IMR-90 (cell line): Measurements from ENCODE around the gene IL19. TPM values are rescaled to one million over a fixed set of nuclear protein-coding genes. Genes with fewer than 3 reads are reported as not detected.

Source experiments
- ATAC-seq: fragments of 200-7000 bp; cut with Tn5 transposase; 2 replicates; pipeline ENCODE4 v1.9.1; 2020; ENCODE audit warnings: low read depth, mild to moderate bottlenecking, moderate library complexity
- BruUV-seq: library from RNA; stranded (reverse); fragments of 400-500 nt; replicated peaks from 2 replicates; lab custom pipeline; 2021; lab: Mats Ljungman, UMichigan
- CTCF ChIA-PET: fragments of 300-600 bp; formaldehyde crosslinking; extraction: SDS; loops from one replicate; lab custom pipeline; 2021; ENCODE audit warnings: antibody characterized with exemption; lab: Yijun Ruan, JAX
- POLR2A ChIA-PET: fragments of 300-600 bp; sonication (Branson Sonifier 250); formaldehyde crosslinking; loops from one replicate; lab custom pipeline; 2022; ENCODE audit warnings: antibody characterized with exemption; ENCODE audit not compliant: unreplicated experiment; lab: Charles Lee
- DNase-seq: peaks from one replicate; pipeline ENCODE4 v3.0.0; 2013
- H2AFZ ChIP-seq: replicated peaks from 2 replicates; pipeline ENCODE3; 2013; ENCODE audit warnings: low read length, mild to moderate bottlenecking; ENCODE audit not compliant: poor library complexity
- H2AK5ac ChIP-seq: 2 replicates; pipeline ENCODE4 v1.6.1; 2013; ENCODE audit warnings: low read depth, low read length, inconsistent platforms
- H2AK9ac ChIP-seq: replicated peaks from 2 replicates; pipeline ENCODE3; 2013; ENCODE audit warnings: mild to moderate bottlenecking, low read depth, low read length, moderate library complexity; ENCODE audit not compliant: poor library complexity
- H2BK120ac ChIP-seq: 2 replicates; pipeline ENCODE4 v1.6.1; 2013; ENCODE audit warnings: low read depth, low read length, inconsistent platforms
- H2BK15ac ChIP-seq: 3 replicates; pipeline ENCODE4 v1.6.1; 2013; ENCODE audit warnings: low read depth, low read length, inconsistent platforms
- H2BK20ac ChIP-seq: 2 replicates; pipeline ENCODE4 v1.6.1; 2013; ENCODE audit warnings: low read depth, mild to moderate bottlenecking, inconsistent platforms, low read length, moderate library complexity
- H2BK5ac ChIP-seq: 2 replicates; pipeline ENCODE4 v1.6.1; 2013; ENCODE audit warnings: mild to moderate bottlenecking, low read depth, low read length, inconsistent platforms; ENCODE audit not compliant: poor library complexity, severe bottlenecking
- H3K14ac ChIP-seq: replicated peaks from 2 replicates; pipeline ENCODE4 v1.6.1; 2013; ENCODE audit warnings: low read depth, low read length, inconsistent platforms
- H3K18ac ChIP-seq: 2 replicates; pipeline ENCODE4 v1.6.1; 2013; ENCODE audit warnings: low read depth, low read length, control low read depth
- H3K23ac ChIP-seq: 2 replicates; pipeline ENCODE4 v1.6.1; 2013; ENCODE audit warnings: low read depth, low read length, inconsistent platforms
- H3K27ac ChIP-seq: 2 replicates; pipeline ENCODE4 v1.5.1; 2013; ENCODE audit warnings: mild to moderate bottlenecking, control low read depth, low read length; ENCODE audit not compliant: insufficient read depth
- H3K27me3 ChIP-seq: 2 replicates; pipeline ENCODE4 v1.6.1; 2013; ENCODE audit warnings: low read length; ENCODE audit not compliant: control insufficient read depth, insufficient read depth
- H3K36me3 ChIP-seq: 2 replicates; pipeline ENCODE4 v1.6.1; 2013; ENCODE audit warnings: low read length, mixed read lengths; ENCODE audit not compliant: control insufficient read depth, insufficient read depth
- H3K4ac ChIP-seq: 2 replicates; pipeline ENCODE4 v1.6.1; 2013; ENCODE audit warnings: low read depth, low read length, inconsistent platforms
- H3K4me1 ChIP-seq: 2 replicates; pipeline ENCODE4 v1.6.1; 2013; ENCODE audit warnings: low read length, mixed read lengths; ENCODE audit not compliant: control insufficient read depth, insufficient read depth
- H3K4me2 ChIP-seq: 2 replicates; pipeline ENCODE4 v1.6.1; 2013; ENCODE audit warnings: low read depth, mild to moderate bottlenecking, control low read depth, low read length, moderate library complexity
- H3K4me3 ChIP-seq: 2 replicates; pipeline ENCODE4 v1.5.1; 2013; ENCODE audit warnings: low read depth, mild to moderate bottlenecking, control low read depth, low read length, moderate library complexity; ENCODE audit not compliant: insufficient read depth
- H3K56ac ChIP-seq: 2 replicates; pipeline ENCODE4 v1.6.1; 2013; ENCODE audit warnings: low read length, inconsistent platforms; ENCODE audit not compliant: insufficient read depth; ENCODE audit errors: extremely low read depth
- H3K79me1 ChIP-seq, 2 experiments: 2 replicates each; pipeline ENCODE4 v1.6.1; 2013; ENCODE audit warnings: low read length in 2 of 2, inconsistent platforms in 1 of 2, low read depth in 1 of 2
- H3K9ac ChIP-seq: 2 replicates; pipeline ENCODE4 v1.6.1; 2013; ENCODE audit warnings: low read depth, low read length, control low read depth
- H3K9me1 ChIP-seq: 2 replicates; pipeline ENCODE4 v1.6.1; 2013; ENCODE audit warnings: low read length, inconsistent platforms; ENCODE audit not compliant: insufficient read depth
- H3K9me3 ChIP-seq: 2 replicates; pipeline ENCODE4 v1.6.1; 2013; ENCODE audit warnings: low read length; ENCODE audit not compliant: control insufficient read depth, insufficient read depth
- H4K20me1 ChIP-seq: 2 replicates; pipeline ENCODE4 v1.6.1; 2013; ENCODE audit warnings: low read length, inconsistent platforms; ENCODE audit not compliant: insufficient read depth
- H4K5ac ChIP-seq: 2 replicates; pipeline ENCODE4 v1.6.1; 2013; ENCODE audit warnings: mild to moderate bottlenecking, low read depth, low read length, control low read depth
- H4K8ac ChIP-seq, 2 experiments: 2 replicates each; pipeline ENCODE4 v1.6.1; 2013; ENCODE audit warnings: low read depth in 2 of 2, low read length in 2 of 2, control low read depth in 1 of 2, inconsistent platforms in 1 of 2
- H4K91ac ChIP-seq: 2 replicates; pipeline ENCODE4 v1.6.1; 2013; ENCODE audit warnings: low read depth, low read length, inconsistent platforms; ENCODE audit not compliant: insufficient read depth
- MAFK ChIP-seq: IDR thresholded peaks from 2 replicates; pipeline ENCODE4 v1.6.1; 2012; ENCODE audit warnings: low read depth, low read length, improper control_type of control experiment
- RCOR1 ChIP-seq: IDR thresholded peaks from 2 replicates; pipeline ENCODE4 v1.6.1; 2012; ENCODE audit warnings: mild to moderate bottlenecking, low read length, improper control_type of control experiment; ENCODE audit not compliant: insufficient replicate concordance
- RFX5 ChIP-seq: IDR thresholded peaks from 2 replicates; pipeline ENCODE4 v1.8.0; 2012; ENCODE audit warnings: low read depth, mild to moderate bottlenecking, low read length, moderate library complexity
- SMC3 ChIP-seq: fragments of 150-350 bp; IDR thresholded peaks from 2 replicates; pipeline ENCODE4 v1.6.1; 2016; ENCODE audit warnings: low read depth, mild to moderate bottlenecking, antibody characterized with exemption, low read length, moderate library complexity
- WGBS, 2 experiments: methylation state at CpG; one replicate each; pipeline versions ENCODE4 v1.1.5 to v1.1.7; 2013; ENCODE audit warnings: missing lambda C conversion rate in 2 of 2; ENCODE audit not compliant: insufficient read length in 1 of 2; ENCODE audit errors: extremely low coverage in 2 of 2; 5-methylcytosine and 5-hydroxymethylcytosine counted together
- dilution Hi-C: fragments of 300-500 bp; cut with HindIII; formaldehyde crosslinking; loops from one replicate; pipeline ENCODE4 v1.14.3; 2018; ENCODE audit warnings: low sequenced_read_pairs; ENCODE audit not compliant: unreplicated experiment
- in situ Hi-C: fragments of 300-500 bp; cut with MboI; formaldehyde crosslinking; loops from 3 replicates; pipeline ENCODE4 v1.14.3; 2019; ENCODE audit warnings: low sequenced_read_pairs, inconsistent platforms, mixed read lengths
- intact Hi-C: fragments of 100-400 bp; cut with micrococcal nuclease; formaldehyde crosslinking; loops from 2 replicates; pipeline ENCODE4 v1.10.0; 2022
- polyA plus RNA-seq, 3 experiments: library from polyadenylated mRNA; depleted of rRNA; stranded (reverse); fragments of >200 nt; gene quantifications; 2 replicates each; pipeline ENCODE4 v1.2.3, GENCODE V29; 2012; ENCODE audit warnings: low replicate concordance in 1 of 3
- total RNA-seq: library from RNA; depleted of rRNA; stranded (reverse); fragments of >200 nt; gene quantifications from 2 replicates; pipeline ENCODE4 v1.2.3, GENCODE V29; 2012

Gene IL19
- total and polyA plus RNA-seq, 2 of the 4 experiments (the other 2 are of a cell fraction) = not detected

DNA sequence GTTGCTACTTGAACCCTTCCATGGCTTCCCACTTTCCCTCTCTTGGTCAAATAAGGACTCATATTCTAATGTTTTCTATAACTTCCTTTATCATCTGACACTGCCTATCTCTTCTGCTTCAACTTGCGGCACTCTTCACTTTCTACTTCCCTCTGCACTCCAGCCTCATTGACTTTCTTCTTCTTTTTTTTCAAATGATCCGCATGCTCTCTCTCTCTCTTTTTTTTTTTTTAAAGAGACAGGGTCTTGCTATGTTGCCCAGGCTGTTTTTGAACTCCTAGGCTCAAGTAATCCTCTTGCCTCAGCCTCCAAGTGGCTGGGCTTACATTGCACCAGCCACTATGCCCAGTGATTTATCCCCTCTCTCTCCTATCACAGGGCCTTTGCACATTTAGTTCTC lies 9.1 kb downstream of the IL19 start:
- no peak overlapping the region for H2BK20ac ChIP-seq
- intact Hi-C loops = no loop called here
- H4K20me1 ChIP-seq = no peaks in the 10 kb centered on the region
- no peak overlapping the region for H3K4me2 ChIP-seq
- no peak overlapping the region for H3K18ac ChIP-seq
- no peak overlapping the region for H3K27ac ChIP-seq
- H2AFZ ChIP-seq = no peak overlapping the region
- no peak overlapping the region for H2AK9ac ChIP-seq
- H3K4ac ChIP-seq = no peak overlapping the region
- H3K4me3 ChIP-seq = no peak overlapping the region
- no peak overlapping the region for H3K9ac ChIP-seq
- WGBS, 2 experiments = 75% methylated on average over 1 of the region's 2 CpGs; no CpG with 5 or more reads in 1 of the 2 experiments
- no peak overlapping the region for H3K56ac ChIP-seq
- H2BK15ac ChIP-seq = no peak overlapping the region
- dilution Hi-C loops = no loop called here
- H3K14ac ChIP-seq = no peak overlapping the region
- peaks cover 6% of the 10 kb centered on the region for H3K27me3 ChIP-seq
- H3K9me3 ChIP-seq = no peaks in the 10 kb centered on the region
- CTCF ChIA-PET = no interaction called here
- H3K4me1 ChIP-seq = no peaks in the 10 kb centered on the region
- no peak overlapping the region for H2BK120ac ChIP-seq
- H4K5ac ChIP-seq = no peak overlapping the region
- H3K9me1 ChIP-seq = peaks cover 2% of the 10 kb centered on the region; the same call in 1 of the 2 replicates
- H2BK5ac ChIP-seq = no peak overlapping the region
- no peaks in the 10 kb centered on the region for H3K79me1 ChIP-seq
- no peak overlapping the region for H4K8ac ChIP-seq
- TF ChIP-seq MAFK (no peak), RFX5 (no peak), RCOR1 (no peak), SMC3 (no peak)
- in situ Hi-C loops = no loop called here
- POLR2A ChIA-PET = interaction anchor here (0.5 kb wide), 1 partner anchor 102 kb away, joined by 4 read pairs; no protein-coding TSS in a partner anchor
- DNase-seq (no peak), ATAC-seq (no peak)
- H3K23ac ChIP-seq = no peak overlapping the region
- H4K91ac ChIP-seq = no peak overlapping the region
- no peaks in the 10 kb centered on the region for H3K36me3 ChIP-seq
- H2AK5ac ChIP-seq = no peak overlapping the region
- no TSS peak for BruUV-seq
